GM19239 (cell line): ENCODE data around the gene RNF4.
"Not testable (repeated sequence)": the region's sequence is repeated elsewhere in the genome, so short reads cannot be mapped to it uniquely, and the experiment has no call there.

Source experiments
- DNase-seq: peaks from one replicate; pipeline ENCODE4 v3.0.0; 2011; ENCODE audit warnings: low spot score; ENCODE audit not compliant: insufficient read length
- FAIRE-seq: peaks from 2 replicates; lab custom pipeline; 2011; peaks lifted over from hg19 to GRCh38; lab: Jason Lieb, UNC

The RNF4 gene

DNA sequence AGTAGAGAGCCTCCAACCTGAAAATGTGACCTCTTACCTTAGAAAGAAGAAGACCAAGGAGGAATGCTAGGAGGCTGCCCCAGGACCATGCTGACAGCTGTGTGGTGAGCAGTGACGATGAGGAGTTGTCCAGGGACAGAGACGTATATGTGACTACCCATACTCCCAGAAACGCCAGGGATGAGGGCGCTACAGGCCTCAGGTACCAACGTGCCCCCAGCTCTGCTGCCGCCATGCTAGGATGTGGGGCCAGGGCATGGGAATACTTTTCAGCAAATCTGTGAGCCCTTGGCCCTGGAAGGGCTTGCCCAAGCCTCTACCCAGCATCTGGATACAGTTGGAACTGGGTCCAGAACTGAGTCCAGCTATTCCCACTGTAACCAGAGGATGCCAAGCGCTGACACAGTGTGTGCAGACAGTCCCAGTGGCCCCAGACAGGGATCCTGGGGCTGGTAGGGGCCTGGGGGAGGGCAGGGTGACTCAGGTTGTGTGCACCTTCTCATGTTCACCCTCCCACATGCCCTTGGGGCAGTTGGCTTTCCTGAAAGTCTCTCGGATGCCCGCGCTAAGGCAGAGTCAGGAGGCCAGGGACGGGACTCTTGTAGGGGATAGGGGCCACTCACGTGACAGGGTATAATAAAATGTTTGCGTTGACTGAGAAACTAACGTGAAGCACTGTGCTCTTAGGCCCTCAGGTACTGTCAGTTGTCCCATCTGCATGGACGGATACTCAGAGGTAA, 43.7 kb downstream of the RNF4 start:
- DNase-seq (no peak), FAIRE-seq (no peak)

DNA sequence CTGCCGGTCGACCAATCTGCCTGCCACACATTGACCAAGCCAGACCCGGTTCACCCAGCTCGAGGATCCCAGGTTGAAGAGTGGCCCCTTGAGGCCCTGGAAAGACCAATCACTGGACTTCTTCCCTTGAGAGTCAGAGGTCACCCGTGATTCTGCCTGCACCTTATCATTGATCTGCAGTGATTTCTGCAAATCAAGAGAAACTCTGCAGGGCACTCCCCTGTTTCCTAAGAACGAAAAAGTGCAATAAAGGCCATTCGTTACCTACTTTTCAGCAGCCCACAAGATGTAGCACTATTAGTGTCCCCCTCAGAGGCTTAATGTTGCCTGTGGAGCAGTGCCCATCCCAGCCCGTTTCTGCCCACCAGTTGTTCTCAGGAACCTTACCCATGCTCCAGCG, 45.3 kb downstream of the RNF4 start:
- DNase-seq, FAIRE-seq: not testable (repeated sequence)

DNA sequence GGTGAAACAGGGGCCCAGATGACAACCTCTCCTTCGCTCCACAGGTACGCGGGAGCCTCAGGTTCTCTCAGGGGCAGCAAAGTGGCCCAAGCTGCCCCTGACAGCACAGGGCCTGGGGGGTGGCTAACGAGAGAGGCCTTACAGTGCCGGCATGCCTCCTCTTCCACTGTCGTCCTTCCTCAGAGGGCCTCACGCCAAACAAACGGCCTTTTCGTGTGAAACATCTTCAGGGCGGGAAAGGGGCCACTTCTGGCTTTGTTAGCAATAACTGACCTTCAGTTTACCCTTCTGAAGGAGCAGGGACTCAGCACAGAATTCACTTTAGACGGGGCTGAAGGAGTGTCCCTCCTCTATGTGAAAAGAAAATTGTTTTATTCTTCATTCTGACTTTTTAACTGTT, 46.0 kb downstream of the RNF4 start:
- DNase-seq, FAIRE-seq: not testable (repeated sequence)

DNA sequence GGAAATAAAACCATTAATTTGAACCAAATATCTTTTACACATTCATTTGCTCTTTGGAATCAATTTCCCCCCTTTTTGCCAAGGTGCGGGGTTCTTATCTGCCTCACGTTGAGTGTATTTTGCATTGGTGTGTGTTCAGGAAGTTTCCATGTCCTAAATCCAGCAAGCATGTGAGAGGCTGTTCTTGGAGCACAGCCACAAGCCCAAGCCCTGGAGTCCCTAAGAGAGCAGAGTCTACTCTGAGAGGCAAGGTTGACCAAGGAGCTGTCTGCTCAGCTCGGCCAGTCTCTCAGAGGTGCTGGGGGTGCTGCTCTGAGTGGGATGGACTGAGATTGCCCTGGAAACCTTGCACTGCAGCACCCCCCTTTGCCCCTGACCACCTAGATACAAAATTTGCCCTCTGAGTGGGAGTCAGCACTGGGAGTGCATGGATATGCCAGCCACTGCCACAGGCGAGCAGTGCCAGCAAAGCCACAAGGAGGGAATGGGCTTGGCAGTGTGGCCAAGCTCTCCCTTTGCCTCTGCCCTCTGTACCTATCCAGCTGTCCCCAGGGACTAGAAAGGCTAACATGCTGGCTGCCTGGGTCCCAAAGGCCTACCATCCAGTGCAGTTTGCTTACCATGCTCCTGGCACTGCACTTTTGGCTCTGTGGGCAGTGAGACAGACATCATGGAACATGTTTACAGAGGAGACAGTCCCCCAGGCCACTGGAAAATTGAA, 47.1 kb downstream of the RNF4 start:
- no peak for FAIRE-seq

DNA sequence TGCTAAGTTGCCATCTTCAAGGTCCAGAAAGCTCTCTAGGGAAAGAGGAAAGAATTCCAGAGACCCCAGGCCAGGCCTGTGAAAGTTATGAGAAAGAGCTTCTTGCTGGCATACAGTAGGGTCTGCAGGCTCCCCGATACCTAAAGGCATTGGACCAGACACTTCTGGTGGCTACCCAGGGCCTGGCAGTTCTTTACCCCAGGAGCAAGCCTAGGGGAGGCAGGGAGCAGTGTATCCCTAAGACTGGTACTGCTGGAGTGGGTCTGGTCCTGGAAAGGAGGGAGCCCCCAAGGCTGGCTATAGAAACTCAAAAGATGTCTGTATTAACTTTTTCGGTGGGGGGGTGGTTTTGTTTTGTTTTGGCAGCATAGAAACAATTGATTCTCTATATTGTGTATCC, 47.7 kb downstream of the RNF4 start:
- DNase-seq (no peak), FAIRE-seq (no peak)

More for the DNA sequence above, 47.1 kb downstream of the RNF4 start:
- no peak for DNase-seq

DNA sequence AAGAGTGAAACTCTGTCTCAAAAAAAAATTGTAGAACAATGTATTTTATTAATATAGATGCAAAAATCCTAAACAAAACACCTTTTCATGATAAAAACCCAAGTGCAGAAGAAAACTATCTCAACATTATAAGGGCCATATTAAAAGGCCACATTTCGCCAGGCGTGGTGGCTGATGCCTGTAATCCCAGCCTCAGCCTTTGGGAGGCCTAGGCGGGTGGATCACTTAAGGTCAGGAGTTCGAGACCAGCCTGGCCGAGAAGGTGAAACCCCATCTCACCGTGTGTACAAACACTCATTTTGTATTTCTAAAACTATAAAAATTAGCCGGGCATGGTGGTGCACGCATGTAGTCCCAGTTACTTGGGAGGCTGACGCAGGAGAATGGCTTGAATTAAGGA, 57.7 kb downstream of the RNF4 start:
- FAIRE-seq: no peak
- DNase-seq: no peak

DNA sequence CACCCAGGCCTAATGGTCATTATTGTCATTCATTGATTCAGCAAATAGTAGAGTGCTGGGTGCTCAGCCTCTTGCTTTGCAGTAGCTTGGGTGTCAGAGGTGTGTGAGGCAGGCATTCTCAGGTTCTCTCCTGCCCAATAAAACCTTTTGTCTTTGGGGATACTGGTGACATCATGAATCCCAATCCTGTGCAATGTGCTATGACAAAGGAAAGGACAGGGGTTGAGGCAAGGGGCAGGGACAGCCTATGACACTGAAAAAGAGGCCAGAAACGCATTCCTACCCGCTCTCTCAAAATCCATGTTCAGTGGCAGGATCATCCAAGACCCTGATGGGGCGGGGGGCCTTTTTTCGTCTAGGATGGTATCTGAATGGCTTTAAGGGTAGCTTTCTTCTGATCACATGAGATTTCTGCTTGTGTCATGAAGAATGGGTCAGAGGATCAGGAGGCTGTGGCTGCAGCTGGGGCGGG, 66.0 kb downstream of the RNF4 start:
- FAIRE-seq: no peak
- no peak for DNase-seq

DNA sequence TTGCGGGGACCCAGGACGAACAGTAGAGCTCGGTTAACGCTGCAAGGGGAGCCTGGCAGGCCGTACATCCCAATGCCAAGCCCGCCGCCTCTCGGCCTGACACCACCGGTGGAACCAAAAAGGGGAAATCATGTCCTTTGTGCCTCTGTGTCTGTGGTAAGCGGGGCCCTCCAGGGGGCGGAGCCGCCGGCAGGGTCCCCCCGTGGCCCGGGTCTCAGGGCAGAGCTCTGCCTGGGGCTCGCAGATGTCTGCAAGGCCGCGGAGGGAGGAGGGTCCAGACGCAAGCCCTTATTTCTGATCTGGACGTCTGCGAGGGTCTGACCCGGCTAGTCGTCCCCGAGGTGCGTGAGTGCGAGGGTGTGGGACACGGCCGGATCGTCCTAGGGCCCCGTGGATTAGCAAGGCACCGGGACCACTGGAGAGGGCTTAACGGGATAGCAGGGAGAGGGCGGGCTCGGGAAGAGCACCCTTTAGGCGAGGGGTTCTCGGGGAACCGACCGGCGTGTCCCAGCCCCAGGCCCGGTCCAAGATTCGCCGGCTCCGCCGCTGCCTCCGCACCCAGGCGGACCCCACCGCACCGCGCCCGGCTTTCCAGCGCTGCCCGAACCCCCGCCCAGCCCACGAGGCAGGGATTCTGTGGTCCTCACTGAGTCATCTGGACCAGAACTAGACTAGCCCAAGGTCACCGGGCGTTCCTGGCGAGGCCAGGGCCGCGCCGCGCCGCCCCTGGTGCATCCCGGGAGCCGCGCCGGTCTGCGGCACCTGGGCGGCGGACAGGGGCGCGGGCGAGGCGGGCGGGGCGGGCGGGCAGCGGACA, 66.7 kb downstream of the RNF4 start:
- peak; percentile 82 for FAIRE-seq
- DNase-seq: peak; percentile 22

DNA sequence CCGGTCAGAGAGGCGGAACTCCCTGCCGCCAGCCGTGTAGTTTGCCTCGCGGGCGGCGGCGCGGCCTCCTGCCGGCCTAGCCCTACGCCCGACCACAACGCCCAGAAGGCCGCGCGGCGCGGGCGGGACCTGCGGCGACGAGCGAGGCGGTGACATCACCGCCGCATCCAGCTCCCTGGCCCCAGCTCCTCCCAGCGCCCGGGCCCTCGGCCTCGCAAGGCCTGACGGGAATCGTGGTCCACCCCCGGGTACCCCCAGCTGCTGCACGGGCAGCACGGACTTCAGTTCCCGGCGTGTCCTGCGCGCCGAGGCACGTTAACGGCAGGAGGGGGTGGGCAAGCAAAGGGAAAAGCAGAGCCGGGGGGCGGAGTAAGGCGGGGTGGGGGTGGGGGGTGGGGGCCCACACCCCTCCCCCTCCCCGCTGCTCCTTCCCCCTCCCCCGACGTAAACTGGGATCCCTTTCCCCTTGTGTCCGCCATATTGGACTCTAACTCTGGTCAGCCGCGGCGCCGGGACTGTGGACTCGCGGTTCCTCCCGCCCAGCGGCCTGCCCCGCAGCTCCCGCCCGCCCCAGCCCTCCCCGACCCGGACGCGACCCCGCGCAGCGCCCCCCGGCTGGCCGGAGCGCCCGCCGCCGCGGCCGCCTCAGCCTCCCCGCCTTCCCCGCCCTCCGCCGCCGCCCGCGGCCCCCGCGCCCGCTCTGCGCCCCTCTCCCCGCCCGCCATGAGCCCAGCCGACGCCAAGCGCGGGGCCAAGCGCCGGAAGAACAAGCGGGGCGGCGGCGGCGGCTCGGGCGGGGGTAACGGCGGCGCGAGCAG, 67.5 kb downstream of the RNF4 start, which contains the start of gene FAM193A:
Gene FAM193A (plus strand): TSS at position 455 of the 818 bp plus-strand sequence. CDS start 269 bp downstream, at position 724.
- DNase-seq: peak; percentile 96
- peak; percentile 88 for FAIRE-seq

DNA sequence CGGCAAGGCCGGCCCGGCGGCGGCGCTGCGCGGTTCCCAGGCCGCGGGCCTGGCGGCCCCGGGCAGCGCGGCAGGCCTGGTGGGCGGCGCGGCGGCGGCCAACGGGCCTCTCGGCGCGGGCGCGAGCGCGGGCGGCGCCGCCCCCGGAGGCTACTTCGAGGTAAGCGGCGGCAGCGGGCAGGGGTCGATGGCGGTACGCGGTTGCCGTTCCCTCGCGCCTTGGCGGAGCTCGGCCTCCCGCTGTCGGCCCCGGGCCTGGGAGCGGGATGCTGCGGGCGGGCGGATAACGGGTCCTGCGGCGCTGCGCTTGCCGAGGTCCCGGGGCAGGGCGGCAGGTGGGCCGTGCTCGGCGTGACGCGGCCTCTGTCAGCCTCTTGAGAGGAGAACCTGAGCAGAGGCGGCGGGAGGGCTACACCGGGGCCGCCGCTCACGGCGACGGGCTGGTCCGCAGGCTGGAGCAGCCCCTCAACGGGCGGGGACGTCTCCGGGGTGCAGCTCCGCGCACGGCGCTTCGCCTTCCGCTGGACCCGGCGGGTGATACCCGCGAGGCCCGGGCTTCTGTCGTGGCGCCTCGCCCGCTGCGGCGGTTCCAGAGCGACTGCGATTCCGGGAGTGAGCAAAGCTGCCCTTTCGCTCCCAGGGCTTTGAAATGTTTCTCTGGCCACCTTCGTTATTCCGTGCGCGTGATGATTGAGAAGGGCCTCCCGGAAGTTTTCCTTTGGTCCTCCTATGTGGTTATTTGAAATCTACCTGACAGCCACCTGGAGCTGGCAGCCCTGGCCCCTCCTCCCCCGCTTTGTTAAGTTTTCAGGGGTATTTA, 68.3 kb downstream of the RNF4 start:
- DNase-seq: peak; percentile 20
- peak; percentile 21 for FAIRE-seq

DNA sequence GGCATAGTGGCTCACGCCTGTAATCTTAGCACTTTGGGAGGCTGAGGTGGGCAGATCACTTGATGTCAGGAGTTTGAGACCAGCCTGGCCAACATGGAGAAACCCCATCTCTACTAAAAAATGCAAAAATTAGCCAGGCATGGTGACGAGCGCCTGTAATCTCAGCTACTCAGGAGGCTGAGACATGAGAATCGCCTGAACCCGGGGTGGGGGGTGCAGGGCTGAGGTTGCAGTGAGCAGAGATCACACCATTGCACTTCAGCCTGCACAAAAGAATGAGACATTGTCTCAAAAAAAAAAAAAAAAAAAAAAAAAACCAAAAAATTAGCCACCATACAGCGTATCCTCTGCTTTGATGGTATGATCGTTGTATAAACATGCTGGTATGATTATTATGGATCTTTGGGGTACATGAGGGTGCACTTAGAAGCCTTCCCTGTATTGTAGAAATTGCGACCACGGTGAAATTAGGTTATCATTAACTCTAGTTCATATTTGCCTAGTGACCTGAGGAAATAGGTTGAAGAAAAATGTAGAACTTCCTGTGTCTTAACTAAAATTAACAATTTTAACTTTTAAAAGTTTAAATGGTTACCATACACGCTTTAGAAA, 74.8 kb downstream of the RNF4 start:
- not testable (repeated sequence) for DNase-seq, FAIRE-seq

DNA sequence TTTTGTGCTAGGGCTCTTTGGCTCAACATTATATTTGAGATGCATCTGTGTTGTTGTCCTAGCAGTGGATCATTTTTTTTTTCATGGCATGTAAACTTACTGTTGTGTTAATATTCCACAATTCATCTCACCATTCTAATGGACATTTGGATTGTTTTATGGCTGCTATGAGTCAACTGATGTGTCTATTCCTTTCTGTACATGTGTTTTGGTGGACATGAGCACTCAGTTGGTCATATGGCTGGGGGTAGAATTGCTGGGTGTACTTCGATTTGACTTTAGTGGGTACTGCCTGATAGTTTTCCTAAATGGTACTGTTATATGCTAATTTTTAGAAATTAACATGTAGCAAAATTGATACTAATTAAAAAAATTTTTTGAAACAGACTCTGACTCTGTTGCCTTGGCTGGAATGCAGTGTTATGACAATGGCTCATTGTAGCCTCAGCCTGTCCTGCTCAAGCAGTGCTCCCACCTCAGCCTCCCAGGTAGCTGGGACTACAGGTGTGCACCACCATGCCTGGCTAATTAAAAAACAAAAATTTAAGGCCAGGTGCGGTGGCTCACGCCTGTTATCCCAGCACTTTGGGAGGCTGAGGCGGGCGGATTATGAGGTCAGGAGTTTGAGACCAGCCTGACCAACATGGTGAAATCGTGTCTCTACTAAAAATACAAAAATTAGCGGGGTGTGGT, 76.6 kb downstream of the RNF4 start:
- DNase-seq (no peak), FAIRE-seq (no peak)

DNA sequence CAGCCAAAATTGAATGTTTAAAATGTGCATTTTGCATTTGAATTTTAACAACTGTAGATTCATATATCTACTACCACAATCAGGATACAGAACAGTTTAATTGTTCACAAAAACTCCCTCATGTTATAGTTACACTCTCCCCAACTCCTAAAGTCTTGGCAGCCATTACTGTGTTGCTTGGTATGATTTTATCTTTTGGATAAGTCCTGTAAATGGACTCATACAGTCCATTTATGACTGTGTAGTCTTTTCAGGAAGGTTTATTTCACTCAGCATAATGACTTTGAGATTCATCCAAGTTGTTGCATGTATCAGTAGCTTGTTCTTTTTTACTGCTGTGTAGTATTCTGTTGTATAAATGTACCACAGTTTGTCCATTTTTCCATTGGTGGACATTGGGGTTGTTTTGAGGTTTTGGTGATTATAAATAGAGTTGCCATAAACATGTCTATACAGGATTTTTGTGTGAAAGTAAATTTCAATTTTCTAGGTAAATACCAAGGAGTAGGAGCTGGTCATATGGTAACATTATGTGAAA, 77.4 kb downstream of the RNF4 start:
- DNase-seq: no peak
- FAIRE-seq: no peak

DNA sequence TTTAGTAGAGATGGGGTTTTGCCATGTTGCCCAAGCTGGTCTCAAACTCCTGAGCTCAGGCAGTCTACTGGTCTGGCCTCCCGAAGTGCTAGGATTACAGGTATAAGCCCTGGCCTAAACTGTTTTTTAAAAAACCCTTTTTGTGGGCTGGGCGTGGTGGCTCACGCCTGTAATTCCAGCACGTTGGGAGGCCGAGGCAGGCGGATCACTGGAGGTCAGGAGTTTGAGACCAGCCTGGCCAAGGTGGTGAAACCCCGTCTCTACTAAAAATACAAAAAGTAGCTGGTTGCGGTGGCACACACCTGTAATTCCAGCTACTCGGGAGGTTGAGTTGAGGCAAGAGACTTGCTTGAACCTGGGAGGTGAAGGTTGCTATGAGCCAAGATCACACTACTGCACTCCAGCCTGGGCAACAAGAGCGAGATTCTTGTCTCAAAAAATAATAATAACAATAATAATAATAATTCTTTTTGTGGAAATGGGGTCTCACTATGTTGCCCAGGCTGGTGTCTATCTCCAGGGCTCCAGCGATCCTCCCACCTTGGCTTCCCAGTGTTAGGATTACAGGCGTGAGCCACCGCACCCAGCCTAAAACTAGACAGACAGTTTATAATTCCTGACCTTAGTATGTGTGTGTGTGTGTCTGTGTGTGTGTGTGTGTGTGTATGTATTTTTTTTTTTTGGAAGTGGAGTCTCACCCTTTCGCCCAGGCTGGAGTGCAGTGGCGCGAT, 78.2 kb downstream of the RNF4 start:
- DNase-seq, FAIRE-seq: not testable (repeated sequence)

DNA sequence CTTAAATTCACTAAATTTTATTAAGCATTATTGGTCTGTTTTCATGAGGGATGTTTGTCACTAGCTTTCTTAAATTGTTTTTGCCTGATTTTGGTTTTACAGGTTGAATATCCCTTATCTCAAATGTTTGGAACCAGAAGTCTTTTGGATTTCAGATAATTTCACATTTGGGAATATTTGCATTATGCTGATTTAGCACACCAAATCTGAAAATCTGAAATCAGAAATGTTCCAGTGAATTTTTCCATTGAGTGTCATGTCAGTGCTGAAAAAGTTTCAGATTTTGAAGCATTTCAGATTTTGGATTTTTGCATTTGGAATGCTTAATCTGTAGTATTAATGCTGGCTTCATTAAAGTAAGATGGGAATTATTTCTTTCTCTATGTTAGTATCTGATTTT, 82.2 kb downstream of the RNF4 start:
- FAIRE-seq: no peak

DNA sequence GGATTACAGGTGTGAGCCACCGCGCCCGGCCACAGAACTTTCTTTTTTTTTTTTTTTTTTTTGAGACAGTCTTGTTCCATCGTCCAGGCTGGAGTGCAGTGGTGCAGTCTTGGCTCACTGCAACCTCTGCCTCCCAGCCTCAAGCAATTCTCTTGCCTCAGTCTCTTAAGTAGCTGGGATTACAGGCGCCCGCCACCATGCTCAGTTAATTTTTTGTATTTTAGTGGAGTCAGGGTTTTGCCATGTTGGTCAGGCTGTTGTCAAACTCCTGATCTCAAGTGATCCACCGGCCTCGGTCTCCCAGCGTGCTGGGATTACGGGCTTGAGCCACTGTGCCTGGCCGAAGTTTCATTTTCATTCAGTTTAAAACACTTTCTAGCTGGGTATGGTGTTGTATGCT, 83.9 kb downstream of the RNF4 start:
- FAIRE-seq (no peak), DNase-seq (no peak)

More for the DNA sequence above, 82.2 kb downstream of the RNF4 start:
- no peak for DNase-seq

DNA sequence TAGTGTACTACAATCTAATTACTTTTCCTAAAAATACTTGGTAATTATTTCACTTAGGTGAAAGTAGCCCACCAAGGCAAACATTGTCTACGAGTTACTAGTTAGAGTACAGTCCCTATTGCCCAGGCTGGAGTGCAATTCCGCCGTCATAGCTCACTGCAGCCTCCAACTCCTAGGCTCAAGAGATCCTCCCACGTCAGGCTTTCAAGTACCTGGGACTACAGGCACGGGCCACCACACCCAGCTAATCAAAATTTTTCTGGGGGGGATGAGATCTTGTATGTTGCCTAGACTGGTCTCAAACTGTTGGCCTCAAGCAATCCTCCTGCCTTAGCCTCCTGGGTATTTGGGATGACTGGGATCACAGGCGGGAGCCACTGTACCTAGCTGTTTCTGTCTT, 89.4 kb downstream of the RNF4 start:
- DNase-seq: no peak
- FAIRE-seq: no peak
